Lower leg skin (tissue), 3 donors: ENCODE data around the gene CNIH3.

Source experiments
- CTCF ChIP-seq, 3 donors: fragments of 450-650 bp; IDR thresholded peaks; one replicate each; pipeline ENCODE4 v1.5.1; 2016; ENCODE audit warnings: antibody characterized with exemption in 3 of 3, mild to moderate bottlenecking in 3 of 3, moderate library complexity in 2 of 3
- POLR2A ChIP-seq, 2 donors: fragments of 450-650 bp; IDR thresholded peaks; one replicate each; pipeline ENCODE4 v1.6.1; 2016 to 2017; ENCODE audit warnings: antibody characterized with exemption in 2 of 2, mild to moderate bottlenecking in 1 of 2, moderate library complexity in 1 of 2

GRCh38 chr1:224745394-224745793, 129.3 kb downstream of the CNIH3 start:
- TF ChIP-seq CTCF (IDR thresholded peaks at IDR 0.05), result no peak
- no peak for TF ChIP-seq POLR2A (IDR thresholded peaks at IDR 0.05)
